ENCODE data around the gene PTPN11. TPM values are rescaled to one million over a fixed set of nuclear protein-coding genes. Genes with fewer than 3 reads are reported as not detected.

Gene PTPN11
- total and polyA plus RNA-seq, 2 experiments from 2014 or later: 87.0 to 94.7 TPM

DNA sequence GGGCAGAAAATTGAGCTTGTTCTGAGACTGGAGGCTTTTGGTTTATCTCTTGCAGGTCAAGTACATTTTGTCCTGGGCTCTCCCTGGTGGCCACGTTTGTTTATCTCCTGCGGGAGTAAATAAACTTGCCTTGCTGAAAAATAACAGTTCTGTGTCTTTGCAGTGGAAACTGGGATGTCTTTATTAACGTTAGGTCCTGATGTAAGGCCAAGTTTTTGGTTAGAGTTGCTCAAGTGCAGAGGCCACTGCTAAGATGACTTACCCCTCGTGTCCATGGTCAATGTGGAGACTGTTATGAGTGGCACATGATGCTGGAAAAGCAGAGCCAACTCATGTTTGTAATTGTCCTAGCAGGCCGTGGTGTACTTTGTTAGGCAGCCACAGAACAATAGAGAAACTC, 3.8 kb downstream of the PTPN11 start:
- H3F3A ChIP-seq (replicated peaks; ENCODE audit: low read depth): 0 out of 2 replicates have a peak, but pooled peaks cover 14% of the 10 kb centered on the region
- H2AFZ ChIP-seq: no peak overlapping the region
- H3K79me2 ChIP-seq (replicated peaks; ENCODE audit: insufficient read depth): peaks cover 87% of the 10 kb centered on the region
- no peak overlapping the region for H3K4me2 ChIP-seq
- peak overlapping the region; percentile 70; the same call in 1 of the 2 replicates for H3K27ac ChIP-seq (ENCODE audit: low read depth)
- Mint-ChIP-seq H3K27ac (no peak overlapping the region), H3K4me3 (no peak overlapping the region), H3K9me3 (no peaks in the 10 kb centered on the region; the same call in 2 of the 3 replicates), H3K4me1 (peaks cover 5% of the 10 kb centered on the region; the same call in 2 of the 3 replicates), H3K36me3 (ENCODE audit: low read depth) (peaks cover 4% of the 10 kb centered on the region; the same call in 2 of the 3 replicates), H3K27me3 (ENCODE audit: insufficient read depth, low read depth, poor library complexity) (peaks cover 14% of the 10 kb centered on the region)
- H4K20me1 ChIP-seq (replicated peaks; ENCODE audit: insufficient read depth): peaks cover 42% of the 10 kb centered on the region
- H3K9me2 ChIP-seq (ENCODE audit: insufficient read depth): no peaks in the 10 kb centered on the region
- H3K4me3 ChIP-seq: no peak overlapping the region
- no peaks in the 10 kb centered on the region for H3K27me3 ChIP-seq (ENCODE audit: insufficient read depth)
- DNase-seq (ENCODE audit: low spot score) (peak; percentile 17), ATAC-seq (no peak)
- H3K36me3 ChIP-seq (ENCODE audit: insufficient read depth): no peaks in the 10 kb centered on the region
- H3K4me1 ChIP-seq (ENCODE audit: insufficient read depth): peaks cover 16% of the 10 kb centered on the region; the same call in 1 of the 2 replicates
- no peak for TF ChIP-seq ZNF462 (CRISPR knock-in tag; IDR thresholded peaks at IDR 0.05)
- TF ChIP-seq EZH2 (IDR thresholded peaks at IDR 0.05; ENCODE audit: low read depth, unreplicated experiment): no peak
- no peak for TF ChIP-seq POLR2AphosphoS5 (IDR thresholded peaks at IDR 0.05; ENCODE audit: low read depth)
- no peak for TF ChIP-seq REST (IDR thresholded peaks at IDR 0.05; ENCODE audit: unreplicated experiment)
- TF ChIP-seq EZH2phosphoT487 (IDR thresholded peaks at IDR 0.05; ENCODE audit: unreplicated experiment): no peak
- no peak for TF ChIP-seq NANOG (IDR thresholded peaks at IDR 0.05; ENCODE audit: borderline replicate concordance)
- TF ChIP-seq ZNF331 (CRISPR knock-in tag; IDR thresholded peaks at IDR 0.05; ENCODE audit: low read depth): no peak
- TF ChIP-seq JUNB (IDR thresholded peaks at IDR 0.05; ENCODE audit: unreplicated experiment): no peak
- no peak for TF ChIP-seq CTCF (conservative IDR thresholded peaks at IDR 0.05; ENCODE audit: low read depth in 2 of 2)
- TF ChIP-seq, protein P1, sequence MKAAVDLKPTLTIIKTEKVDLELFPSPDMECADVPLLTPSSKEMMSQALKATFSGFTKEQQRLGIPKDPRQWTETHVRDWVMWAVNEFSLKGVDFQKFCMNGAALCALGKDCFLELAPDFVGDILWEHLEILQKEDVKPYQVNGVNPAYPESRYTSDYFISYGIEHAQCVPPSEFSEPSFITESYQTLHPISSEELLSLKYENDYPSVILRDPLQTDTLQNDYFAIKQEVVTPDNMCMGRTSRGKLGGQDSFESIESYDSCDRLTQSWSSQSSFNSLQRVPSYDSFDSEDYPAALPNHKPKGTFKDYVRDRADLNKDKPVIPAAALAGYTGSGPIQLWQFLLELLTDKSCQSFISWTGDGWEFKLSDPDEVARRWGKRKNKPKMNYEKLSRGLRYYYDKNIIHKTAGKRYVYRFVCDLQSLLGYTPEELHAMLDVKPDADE (IDR thresholded peaks at IDR 0.05): no peak
- TF ChIP-seq ZNF114 (CRISPR knock-in tag; IDR thresholded peaks at IDR 0.05): no peak
- no peak for TF ChIP-seq STAT1 (IDR thresholded peaks at IDR 0.05; ENCODE audit: unreplicated experiment)
- no peak for TF ChIP-seq CREB1 (CRISPR knock-in tag; IDR thresholded peaks at IDR 0.05; ENCODE audit: low read depth)
